Upper lobe of left lung (tissue), 6 donors: ENCODE results near the gene TBL1XR1. TPM values are rescaled to one million over a fixed set of nuclear protein-coding genes. Genes with fewer than 3 reads are reported as not detected.

Experiments used
- ATAC-seq, 2 donors: fragments of 200-7000 bp; cut with Tn5 transposase; one replicate each; pipeline ENCODE4 v1.9.1; 2022; ENCODE audit warnings: mild to moderate bottlenecking in 2 of 2, moderate library complexity in 2 of 2; ENCODE audit not compliant: low FRiP score in 2 of 2
- DNase-seq, 2 donors: peaks; one replicate each; pipeline ENCODE4 v3.0.0-alpha.2; 2019 to 2020
- H3K27ac ChIP-seq, 4 donors: fragments of 200-600 bp; sonication (generic); one replicate each; pipeline ENCODE4 v1.5.1; 2016 to 2019
- H3K27me3 ChIP-seq, 4 donors: fragments of 200-600 bp; sonication (generic); one replicate each; pipeline ENCODE4 v1.5.1; 2017 to 2019
- H3K36me3 ChIP-seq, 4 donors: fragments of 200-600 bp; sonication (generic); one replicate each; pipeline ENCODE4 v1.5.1; 2016 to 2019
- H3K4me1 ChIP-seq, 4 donors: fragments of 200-600 bp; sonication (generic); one replicate each; pipeline ENCODE4 v1.5.1; 2018 to 2019
- H3K4me3 ChIP-seq, 4 donors: fragments of 200-600 bp; sonication (generic); one replicate each; pipeline ENCODE4 v1.5.1; 2017 to 2019; ENCODE audit warnings: mild to moderate bottlenecking in 2 of 4, moderate library complexity in 1 of 4
- H3K9me3 ChIP-seq, 4 donors: fragments of 200-600 bp; sonication (generic); one replicate each; pipeline ENCODE4 v1.5.1; 2018 to 2019
- CTCF ChIP-seq, 6 experiments: fragments of 450-650 bp in 4 of 6; fragments of 200-600 bp in 2 of 6; sonication (generic) in 2 of 6; IDR thresholded peaks; one replicate each; pipeline ENCODE4 v1.5.1; 2016 to 2019; ENCODE audit warnings: antibody characterized with exemption in 6 of 6
- EP300 ChIP-seq, 4 donors: sonication (generic); formaldehyde crosslinking; IDR thresholded peaks; one replicate each; pipeline ENCODE4 v1.5.1; 2017; ENCODE audit warnings: antibody characterized with exemption in 4 of 4, control low read depth in 2 of 4
- POLR2A ChIP-seq, 4 donors: fragments of 450-650 bp; IDR thresholded peaks; one replicate each; pipeline ENCODE4 v1.5.1; 2016 to 2017; ENCODE audit warnings: antibody characterized with exemption in 4 of 4, mild to moderate bottlenecking in 2 of 4
- POLR2AphosphoS5 ChIP-seq, 2 donors: sonication (generic); formaldehyde crosslinking; IDR thresholded peaks; one replicate each; pipeline ENCODE4 v1.5.1; 2017; ENCODE audit warnings: antibody characterized with exemption in 2 of 2
- WGBS, 2 donors: methylation state at CpG; one replicate each; pipeline ENCODE4 v1.1.5; 2017 to 2018; 5-methylcytosine and 5-hydroxymethylcytosine counted together
- total RNA-seq, 6 donors: library from RNA; depleted of rRNA in 4 of 6; stranded (reverse); fragments of >200 nt in 4 of 6; gene quantifications; one replicate each; pipeline versions ENCODE4 v1.1.0 to v1.2.1, GENCODE V29; 2016 to 2021
- donor health status: DM: no; HTN: no; CAD: no; lungs with moderate emphysema.
- donor health status: DM: no; HTN: yes; CAD: no; lungs with severe emphysema.

Gene TBL1XR1
- total RNA-seq, 6 donors from 2014 or later, result 46.1 to 156 (median 86.6) TPM

DNA sequence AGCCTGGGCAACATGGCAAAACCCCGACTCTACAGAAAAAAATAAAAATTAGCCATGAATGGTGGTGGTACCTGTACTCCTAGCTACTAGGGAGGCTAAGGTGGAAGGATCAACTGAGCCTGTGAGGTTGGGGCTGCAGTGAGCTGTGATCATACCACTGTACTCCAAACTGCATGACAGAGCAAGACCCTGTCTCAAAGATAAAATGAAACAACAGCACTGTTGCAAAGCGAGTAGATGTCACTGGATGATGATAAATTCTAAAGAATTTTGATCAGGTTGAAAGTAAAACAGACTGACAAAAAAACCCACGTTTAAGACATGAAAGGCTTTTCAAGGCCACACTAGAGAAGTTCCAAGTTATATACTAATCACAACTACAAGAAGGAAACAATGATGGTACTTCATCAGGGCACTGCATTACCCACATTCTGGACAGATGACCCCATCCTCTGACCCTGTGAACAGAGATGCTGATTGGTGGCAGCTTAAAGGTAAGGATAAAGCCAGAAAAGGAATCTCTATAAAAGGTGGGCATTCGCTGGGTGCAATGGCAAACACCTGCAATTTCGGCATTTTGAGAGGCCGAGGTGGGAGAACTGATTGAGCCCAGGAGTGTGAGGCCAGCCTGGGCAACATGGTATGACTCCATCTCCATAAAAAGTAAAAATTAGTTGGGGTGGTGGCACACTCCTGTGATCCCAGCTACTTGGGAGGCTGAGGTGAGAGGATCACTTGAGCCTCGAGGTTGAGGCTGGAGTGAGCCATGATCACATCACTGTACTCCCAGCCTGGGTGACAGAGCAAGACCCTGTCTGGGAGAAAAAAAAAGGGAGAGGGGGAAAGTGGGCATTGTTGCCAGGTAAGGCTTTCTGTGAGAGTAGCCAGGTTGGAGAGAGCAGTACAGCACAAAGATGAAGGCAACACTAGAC is 59.2 kb downstream of the TBL1XR1 start:
- H3K27me3 ChIP-seq, result no peaks in the 10 kb centered on the region
- 80 to 88% methylated on average over 7 of the region's 7 CpGs for WGBS, 2 donors
- no peak overlapping the region for H3K27ac ChIP-seq
- ATAC-seq (no peak), DNase-seq (no peak)
- TF ChIP-seq EP300 (IDR thresholded peaks at IDR 0.05), result no peak
- no peak for TF ChIP-seq CTCF (IDR thresholded peaks at IDR 0.05)
- TF ChIP-seq POLR2A (IDR thresholded peaks at IDR 0.05), result no peak
- no peak for TF ChIP-seq POLR2AphosphoS5 (IDR thresholded peaks at IDR 0.05)
- H3K9me3 ChIP-seq, result no peaks in the 10 kb centered on the region
- no peak overlapping the region for H3K4me3 ChIP-seq
- peaks cover 17 to 30% (median 22%) of the 10 kb centered on the region in 4 donors for H3K4me1 ChIP-seq
- no peaks in the 10 kb centered on the region for H3K36me3 ChIP-seq

GRCh38 chr3:177136741-177137140 is 60.5 kb downstream of the TBL1XR1 start:
- Histone ChIP-seq H3K27ac (no peak overlapping the region), H3K36me3 (no peaks in the 10 kb centered on the region), H3K9me3 (no peaks in the 10 kb centered on the region), H3K4me3 (no peak overlapping the region), H3K4me1 (peaks cover 12 to 35% (median 22%) of the 10 kb centered on the region in 4 donors), H3K27me3 (no peaks in the 10 kb centered on the region)
- WGBS, 2 donors, result 77 to 88% methylated on average over 6 of the region's 6 CpGs
- TF ChIP-seq CTCF (IDR thresholded peaks at IDR 0.05), result no peak
- no peak for TF ChIP-seq POLR2AphosphoS5 (IDR thresholded peaks at IDR 0.05)
- no peak for TF ChIP-seq EP300 (IDR thresholded peaks at IDR 0.05)
- TF ChIP-seq POLR2A (IDR thresholded peaks at IDR 0.05), result no peak
- DNase-seq (no peak), ATAC-seq (no peak)

DNA sequence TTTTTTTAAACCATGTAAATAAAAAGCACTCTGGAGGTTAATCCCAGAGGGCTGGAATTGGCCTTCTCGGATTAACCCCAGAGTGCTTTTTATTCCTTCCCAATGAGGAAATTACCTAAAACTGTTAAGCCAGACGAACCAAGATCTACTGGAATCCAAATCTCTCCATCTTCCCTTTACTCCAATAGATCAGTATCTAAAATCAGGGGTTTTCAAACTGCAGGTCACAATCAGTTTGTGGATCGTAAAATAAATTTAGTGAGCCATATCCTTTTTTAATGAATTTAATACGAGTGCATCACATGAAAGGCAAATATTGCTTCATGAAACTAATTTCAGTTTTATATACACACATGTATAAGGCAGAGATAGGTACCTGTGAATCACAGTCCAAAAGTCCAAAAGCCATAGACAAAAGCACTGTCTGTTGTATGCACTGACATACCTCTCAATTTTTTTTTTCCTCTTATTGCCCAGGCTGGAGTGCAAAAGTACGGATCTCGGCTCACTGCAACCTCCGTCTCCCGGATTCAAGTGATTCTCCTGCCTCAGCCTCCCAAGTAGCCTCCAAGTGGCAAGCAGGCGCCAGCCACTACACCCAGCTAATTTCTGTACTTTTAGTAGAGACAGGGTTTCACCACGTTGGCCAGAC is 61.3 kb downstream of the TBL1XR1 start:
- no peaks in the 10 kb centered on the region for H3K27me3 ChIP-seq
- TF ChIP-seq POLR2AphosphoS5 (IDR thresholded peaks at IDR 0.05) (no peak), POLR2A (IDR thresholded peaks at IDR 0.05) (no peak), EP300 (IDR thresholded peaks at IDR 0.05) (no peak), CTCF (IDR thresholded peaks at IDR 0.05) (no peak)
- no peaks in the 10 kb centered on the region for H3K9me3 ChIP-seq
- WGBS, 2 donors, result 89 to 94% methylated on average over 10 of the region's 10 CpGs
- H3K36me3 ChIP-seq, result no peaks in the 10 kb centered on the region
- no peak overlapping the region for H3K27ac ChIP-seq
- H3K4me3 ChIP-seq, result no peak overlapping the region
- H3K4me1 ChIP-seq, result peaks cover 12 to 28% (median 18%) of the 10 kb centered on the region in 4 donors
- no peak for DNase-seq
- ATAC-seq, result no peak

DNA sequence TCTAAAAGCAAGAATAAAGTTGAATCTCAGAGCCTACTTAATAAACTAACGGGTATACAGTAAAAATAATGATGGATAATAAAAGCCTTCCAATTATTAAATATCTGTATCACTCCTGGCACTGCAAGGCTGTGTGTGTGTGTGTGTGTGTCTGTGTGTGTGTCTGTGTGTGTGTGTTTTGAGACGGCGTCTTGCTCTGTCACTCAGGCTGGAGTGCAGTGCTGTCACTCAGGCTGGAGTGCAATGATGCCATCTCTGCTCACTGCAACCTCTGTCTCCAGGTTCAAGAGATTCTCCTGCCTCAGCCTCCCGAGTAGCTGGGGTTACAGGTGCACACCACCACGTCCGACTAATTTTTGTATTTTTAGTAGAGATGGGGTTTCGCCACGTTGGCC is 62.5 kb downstream of the TBL1XR1 start:
- WGBS, 2 donors, result 85% methylated on average over 6 to 8 of the region's 8 CpGs
- H3K9me3 ChIP-seq, result no peaks in the 10 kb centered on the region
- ATAC-seq (no peak), DNase-seq (no peak)
- H3K36me3 ChIP-seq, result no peaks in the 10 kb centered on the region
- H3K4me1 ChIP-seq, result peaks cover 8 to 28% (median 15%) of the 10 kb centered on the region in 4 donors
- TF ChIP-seq CTCF (IDR thresholded peaks at IDR 0.05) (no peak), POLR2A (IDR thresholded peaks at IDR 0.05) (no peak), EP300 (IDR thresholded peaks at IDR 0.05) (no peak), POLR2AphosphoS5 (IDR thresholded peaks at IDR 0.05) (no peak)
- H3K27ac ChIP-seq, result no peak overlapping the region
- H3K27me3 ChIP-seq, result no peaks in the 10 kb centered on the region
- no peak overlapping the region for H3K4me3 ChIP-seq
